Activated CD4-positive, alpha-beta T cell treated with anti-CD3 and anti-CD28 coated beads, Interleukin-2, amount 10 ng/mL, durations not matched to agents 24 days and 14 days (primary cell): ENCODE measurements around the gene GAPDHS. TPM values are rescaled to one million over a fixed set of nuclear protein-coding genes. Genes with fewer than 3 reads are reported as not detected.

Experiments
- DNase-seq: peaks from one replicate; pipeline ENCODE4 v3.0.0; 2022
- H3K27ac Mint-ChIP-seq: one replicate; pipeline ENCODE4 v1.8.0; 2022; ENCODE audit warnings: mild to moderate bottlenecking, mixed read lengths
- H3K27me3 Mint-ChIP-seq: one replicate; pipeline ENCODE4 v1.8.0; 2022; ENCODE audit warnings: mixed read lengths
- H3K36me3 Mint-ChIP-seq: one replicate; pipeline ENCODE4 v1.8.0; 2022; ENCODE audit warnings: low read depth, mild to moderate bottlenecking, mixed read lengths
- H3K4me1 Mint-ChIP-seq: one replicate; pipeline ENCODE4 v1.8.0; 2021; ENCODE audit warnings: mixed read lengths
- H3K4me3 Mint-ChIP-seq: one replicate; pipeline ENCODE4 v1.8.0; 2022; ENCODE audit warnings: mild to moderate bottlenecking, moderate library complexity, mixed read lengths
- H3K9me3 Mint-ChIP-seq: one replicate; pipeline ENCODE4 v1.8.0; 2021; ENCODE audit warnings: mixed read lengths
- intact Hi-C: fragments of 100-400 bp; cut with micrococcal nuclease; formaldehyde crosslinking; loops from one replicate; pipeline ENCODE4 v1.15.1; 2023
- total RNA-seq: library from RNA; stranded (reverse); gene quantifications from 2 replicates; pipeline ENCODE4 v1.2.3, GENCODE V29; 2022

The GAPDHS gene
- total RNA-seq, 1 donor from 2014 or later, result not detected

DNA sequence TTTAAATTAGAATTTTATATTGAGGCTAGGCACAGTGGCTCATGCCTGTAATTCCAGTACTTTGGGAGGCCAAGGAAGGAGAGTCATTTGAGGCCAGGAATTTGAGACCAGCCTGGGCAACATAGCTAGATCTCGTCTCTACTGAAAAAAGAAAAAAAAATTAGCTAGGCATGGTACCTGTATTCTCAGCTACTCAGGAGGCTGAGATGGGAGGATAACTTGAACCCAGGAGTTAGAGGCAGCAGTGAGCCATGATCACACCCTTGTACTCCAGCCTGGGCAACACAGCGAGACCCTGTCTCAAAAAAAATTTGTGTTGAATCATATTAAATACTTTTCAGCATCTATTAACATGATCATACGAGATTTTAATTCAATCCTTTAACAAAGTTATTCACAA is 57.6 kb downstream of the GAPDHS start:
- Mint-ChIP-seq H3K36me3 (no peaks in the 10 kb centered on the region), H3K9me3 (no peaks in the 10 kb centered on the region), H3K4me1 (no peaks in the 10 kb centered on the region), H3K27me3 (peaks cover 4% of the 10 kb centered on the region), H3K27ac (no peak overlapping the region), H3K4me3 (no peak overlapping the region)
- intact Hi-C loops, result loop anchor here (5.0 kb wide), 1 partner anchor 44 kb away; the partner anchor contains the start of gene TMEM147
- DNase-seq, result no peak

GRCh38 chr19:35592226-35592625 is 59.0 kb downstream of the GAPDHS start:
- DNase-seq, result peak; percentile 68
- intact Hi-C loops, result loop anchor here (1.0 to 5.0 kb wide), 2 partner anchors 45 to 82 kb away; partner anchors contain the start of gene TMEM147
- H3K27ac Mint-ChIP-seq, result no peak overlapping the region
- no peaks in the 10 kb centered on the region for H3K9me3 Mint-ChIP-seq
- H3K4me1 Mint-ChIP-seq, result peaks cover 7% of the 10 kb centered on the region
- H3K4me3 Mint-ChIP-seq, result no peak overlapping the region
- no peaks in the 10 kb centered on the region for H3K36me3 Mint-ChIP-seq
- no peaks in the 10 kb centered on the region for H3K27me3 Mint-ChIP-seq

Other genes starting within 250 kb of the GAPDHS start
- 0.17 TPM in 1 of 2 replicates, not detected in the other for gene MAG, start 241.3 kb upstream of the GAPDHS start, total RNA-seq
- 3.4 and 4.1 TPM in 2 replicates for gene CD22, start 204.3 kb upstream of the GAPDHS start, total RNA-seq
- 0.12 and 0.14 TPM in 2 replicates for gene FFAR1, start 185.6 kb upstream of the GAPDHS start, total RNA-seq
- 0.21 and 0.69 TPM in 2 replicates for gene FFAR3, start 175.0 kb upstream of the GAPDHS start, total RNA-seq
- gene GPR42, start 162.4 kb upstream of the GAPDHS start, total RNA-seq, result 0.21 TPM in 1 of 2 replicates, not detected in the other
- not detected in 2 replicates for gene FFAR2, start 85.2 kb upstream of the GAPDHS start, total RNA-seq
- not detected in 2 replicates for gene KRTDAP, start 43.0 kb upstream of the GAPDHS start, total RNA-seq
- not detected in 2 replicates for gene DMKN, start 19.8 kb upstream of the GAPDHS start, total RNA-seq
- gene SBSN, start 5.1 kb upstream of the GAPDHS start, total RNA-seq, result not detected in 2 replicates
- 132 and 134 TPM in 2 replicates for gene TMEM147, start 12.2 kb downstream of the GAPDHS start, total RNA-seq
- gene ATP4A, start 30.2 kb downstream of the GAPDHS start, total RNA-seq, result not detected in 2 replicates
- not detected in 2 replicates for gene PMIS2, start 52.7 kb downstream of the GAPDHS start, total RNA-seq
- gene HAUS5, start 79.3 kb downstream of the GAPDHS start, total RNA-seq, result 45.8 TPM in 2 replicates
- gene RBM42, start 95.6 kb downstream of the GAPDHS start, total RNA-seq, result 114 and 115 TPM in 2 replicates
- 0.93 and 1.1 TPM in 2 replicates for gene ETV2, start 108.3 kb downstream of the GAPDHS start, total RNA-seq
- 451 and 472 TPM in 2 replicates for gene COX6B1, start 114.9 kb downstream of the GAPDHS start, total RNA-seq
- 0.77 and 0.92 TPM in 2 replicates for gene UPK1A, start 133.1 kb downstream of the GAPDHS start, total RNA-seq
- 140 and 142 TPM in 2 replicates for gene ZBTB32, start 171.1 kb downstream of the GAPDHS start, total RNA-seq
- 60.0 and 64.5 TPM in 2 replicates for gene KMT2B, start 184.5 kb downstream of the GAPDHS start, total RNA-seq
- gene IGFLR1, start 209.0 kb downstream of the GAPDHS start, total RNA-seq, result 62.4 and 75.2 TPM in 2 replicates
- gene U2AF1L4, start 212.0 kb downstream of the GAPDHS start, total RNA-seq, result 26.9 and 28.2 TPM in 2 replicates
- 44.9 and 46.7 TPM in 2 replicates for gene PSENEN, start 212.2 kb downstream of the GAPDHS start, total RNA-seq
- 7.7 and 11.1 TPM in 2 replicates for gene LIN37, start 215.1 kb downstream of the GAPDHS start, total RNA-seq
- 0.42 TPM in 1 of 2 replicates, not detected in the other for gene HSPB6, start 223.6 kb downstream of the GAPDHS start, total RNA-seq
- 35.2 and 43.6 TPM in 2 replicates for gene PROSER3, start 224.7 kb downstream of the GAPDHS start, total RNA-seq
- 24.6 and 26.4 TPM in 2 replicates for gene ARHGAP33, start 242.1 kb downstream of the GAPDHS start, total RNA-seq